ENCODE results near the gene FAU. TPM values are rescaled to one million over a fixed set of nuclear protein-coding genes. Genes with fewer than 3 reads are reported as not detected.
A peak's percentile ranks its signal among the peaks of the same experiment; 100 is the strongest.

FAU gene
- total RNA-seq, 2 experiments from 2014 or later, result 1,937 to 1,976 TPM

GRCh38 chr11:65078151-65078550 lies 43.8 kb downstream of the FAU start:
- H3K27me3 Mint-ChIP-seq, result no peaks in the 10 kb centered on the region
- no peaks in the 10 kb centered on the region for H3K9me3 ChIP-seq (ENCODE audit: control insufficient read depth in 1 of 2, insufficient read depth in 1 of 2, low read length in 2 of 2)
- intact Hi-C loops (cut with DNase I, micrococcal nuclease), result loop anchor here (1.0 kb wide), 3 partner anchors 51 to 65 kb away; partner anchors contain the start of genes ARL2 (in 1 of the 2) and SNX15 (in 1 of the 2)
- H3K9me3 Mint-ChIP-seq, result no peaks in the 10 kb centered on the region
- H3K4me3 Mint-ChIP-seq, result peak overlapping the region; percentile 7
- DNase-seq, result peak; percentile 60 to 87 (median 72)
- H3K4me1 ChIP-seq (ENCODE audit: insufficient read depth, low read length), result peaks cover 13% of the 10 kb centered on the region
- no peak overlapping the region for H3K27ac ChIP-seq (ENCODE audit: low read depth in 1 of 2, low read length in 2 of 2)
- ChIA-PET POLR2A (interaction anchor here (1.7 kb wide), 1 partner anchor 57 kb away, joined by 6 read pairs; no protein-coding TSS in a partner anchor), CTCF (interaction anchor here (0.9 to 1.0 kb wide), 3 partner anchors 18 to 234 kb away, joined by 3 to 4 read pairs (median 3); partner anchors contain the start of genes ARL2, CDC42BPG and VPS51)
- H3K27ac Mint-ChIP-seq, result peak overlapping the region; percentile 37
- H3K4me1 Mint-ChIP-seq (ENCODE audit: low read depth), result peaks cover 13% of the 10 kb centered on the region
- H3K36me3 Mint-ChIP-seq (ENCODE audit: low read depth), result no peaks in the 10 kb centered on the region
- peak; percentile 100 for ATAC-seq (ENCODE audit: poor library complexity)
- H3K27me3 ChIP-seq (ENCODE audit: control insufficient read depth in 1 of 2, insufficient read depth in 2 of 2, low read length in 2 of 2), result no peaks in the 10 kb centered on the region
- no peak overlapping the region for H3K4me3 ChIP-seq (ENCODE audit: low read length)
- H3K36me3 ChIP-seq (ENCODE audit: insufficient read depth, low read length), result no peaks in the 10 kb centered on the region
- TF ChIP-seq CTCF (IDR thresholded peaks at IDR 0.05), result peak; percentile 71

GRCh38 chr11:65077451-65077850 lies 44.5 kb downstream of the FAU start:
- Histone ChIP-seq H3K27ac (ENCODE audit: low read depth in 1 of 2, low read length in 2 of 2) (no peak overlapping the region), H3K4me1 (ENCODE audit: insufficient read depth, low read length) (peaks cover 12% of the 10 kb centered on the region), H3K9me3 (ENCODE audit: control insufficient read depth in 1 of 2, insufficient read depth in 1 of 2, low read length in 2 of 2) (no peaks in the 10 kb centered on the region), H3K36me3 (ENCODE audit: insufficient read depth, low read length) (no peaks in the 10 kb centered on the region), H3K4me3 (ENCODE audit: low read length) (no peak overlapping the region), H3K27me3 (ENCODE audit: control insufficient read depth in 1 of 2, insufficient read depth in 2 of 2, low read length in 2 of 2) (no peaks in the 10 kb centered on the region)
- Mint-ChIP-seq H3K4me3 (no peak overlapping the region), H3K27ac (no peak overlapping the region), H3K4me1 (ENCODE audit: low read depth) (peaks cover 8% of the 10 kb centered on the region), H3K36me3 (ENCODE audit: low read depth) (no peaks in the 10 kb centered on the region), H3K9me3 (no peaks in the 10 kb centered on the region), H3K27me3 (no peaks in the 10 kb centered on the region)
- CTCF ChIA-PET, result no interaction called here
- POLR2A ChIA-PET, result interaction anchor here (1.7 kb wide), 1 partner anchor 58 kb away, joined by 6 read pairs; no protein-coding TSS in a partner anchor
- TF ChIP-seq CTCF (IDR thresholded peaks at IDR 0.05), result no peak
- DNase-seq (no peak), ATAC-seq (ENCODE audit: poor library complexity) (no peak)
- intact Hi-C loops (cut with DNase I, micrococcal nuclease), result no loop called here

- no peak for ATAC-seq (ENCODE audit: poor library complexity)
- CTCF ChIA-PET, result no interaction called here
- DNase-seq, result no peak
- Mint-ChIP-seq H3K4me3 (no peak overlapping the region), H3K27me3 (no peaks in the 10 kb centered on the region), H3K9me3 (no peaks in the 10 kb centered on the region), H3K36me3 (ENCODE audit: low read depth) (no peaks in the 10 kb centered on the region), H3K4me1 (ENCODE audit: low read depth) (no peaks in the 10 kb centered on the region), H3K27ac (no peak overlapping the region)
- H3K36me3 ChIP-seq (ENCODE audit: insufficient read depth, low read length), result no peaks in the 10 kb centered on the region
- no peaks in the 10 kb centered on the region for H3K9me3 ChIP-seq (ENCODE audit: control insufficient read depth in 1 of 2, insufficient read depth in 1 of 2, low read length in 2 of 2)
- no peak for TF ChIP-seq CTCF (IDR thresholded peaks at IDR 0.05)
- no peaks in the 10 kb centered on the region for H3K4me1 ChIP-seq (ENCODE audit: insufficient read depth, low read length)
- no peak overlapping the region for H3K4me3 ChIP-seq (ENCODE audit: low read length)
- no peak overlapping the region for H3K27ac ChIP-seq (ENCODE audit: low read depth in 1 of 2, low read length in 2 of 2)
- H3K27me3 ChIP-seq (ENCODE audit: control insufficient read depth in 1 of 2, insufficient read depth in 2 of 2, low read length in 2 of 2), result no peaks in the 10 kb centered on the region
- POLR2A ChIA-PET, result no interaction called here
- intact Hi-C loops (cut with DNase I, micrococcal nuclease), result no loop called here
These were observed 49.3 kb downstream of the FAU start for GRCh38 chr11:65072631-65072966.

All from CD4-positive, alpha-beta T cell (primary cell).